GM21786 (cell line): ENCODE data around the gene KRTAP12-1.
"Not testable (repeated sequence)": the region's sequence is repeated elsewhere in the genome, so short reads cannot be mapped to it uniquely, and the experiment has no call there.

Source experiments
- ATAC-seq: cut with Tn5 transposase; IDR thresholded peaks from one replicate; pipeline ENCODE4 v1.9.1; 2021; ENCODE audit not compliant: unreplicated experiment

Gene KRTAP12-1

GRCh38 chr21:44699502-44700001 lies 17.6 kb upstream of the KRTAP12-1 start:
- no peak for ATAC-seq

GRCh38 chr21:44697811-44698734 lies 16.1 kb upstream of the KRTAP12-1 start:
- no peak for ATAC-seq

DNA sequence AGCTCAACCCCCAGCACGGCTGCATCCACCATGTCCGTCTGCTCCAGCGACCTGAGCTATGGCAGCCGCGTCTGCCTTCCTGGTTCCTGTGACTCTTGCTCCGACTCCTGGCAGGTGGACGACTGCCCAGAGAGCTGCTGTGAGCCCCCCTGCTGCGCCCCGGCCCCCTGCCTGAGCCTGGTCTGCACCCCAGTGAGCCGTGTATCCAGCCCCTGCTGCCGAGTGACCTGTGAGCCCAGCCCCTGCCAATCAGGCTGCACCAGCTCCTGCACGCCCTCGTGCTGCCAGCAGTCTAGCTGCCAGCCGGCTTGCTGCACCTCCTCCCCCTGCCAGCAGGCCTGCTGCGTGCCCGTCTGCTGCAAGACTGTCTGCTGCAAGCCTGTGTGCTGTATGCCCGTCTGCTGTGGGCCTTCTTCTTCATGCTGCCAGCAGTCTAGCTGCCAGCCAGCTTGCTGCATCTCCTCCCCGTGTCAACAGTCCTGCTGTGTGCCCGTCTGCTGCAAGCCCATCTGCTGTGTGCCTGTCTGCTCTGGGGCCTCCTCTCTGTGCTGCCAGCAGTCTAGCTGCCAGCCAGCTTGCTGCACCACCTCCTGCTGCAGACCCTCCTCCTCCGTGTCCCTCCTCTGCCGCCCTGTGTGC lies 15.3 kb upstream of the KRTAP12-1 start, which contains the start of gene KRTAP10-12:
Gene KRTAP10-12, plus strand, starts transcription at position 1 of the 639 bp plus-strand sequence. Its CDS starts 30 bp downstream, at position 31.
- not testable (repeated sequence) for ATAC-seq

DNA sequence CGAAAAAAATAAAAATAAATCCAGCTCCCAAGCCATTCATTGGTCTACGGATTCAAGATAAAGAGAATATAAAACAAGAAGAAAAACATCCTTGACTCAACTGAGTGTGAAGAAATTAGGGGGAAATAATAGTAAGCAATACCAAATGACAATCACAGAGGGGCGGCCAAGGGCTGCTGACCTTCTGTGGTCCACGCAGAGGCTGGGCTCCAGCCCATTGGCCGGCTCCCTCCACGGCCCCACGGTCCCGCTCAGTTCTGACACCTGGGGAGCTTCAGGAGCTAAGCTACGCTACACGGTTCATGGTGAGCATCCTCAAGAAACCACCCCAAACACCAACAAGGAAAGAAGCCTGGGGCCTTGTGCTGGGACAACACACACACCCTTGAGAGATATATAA lies 14.6 kb upstream of the KRTAP12-1 start:
- ATAC-seq, result no peak

DNA sequence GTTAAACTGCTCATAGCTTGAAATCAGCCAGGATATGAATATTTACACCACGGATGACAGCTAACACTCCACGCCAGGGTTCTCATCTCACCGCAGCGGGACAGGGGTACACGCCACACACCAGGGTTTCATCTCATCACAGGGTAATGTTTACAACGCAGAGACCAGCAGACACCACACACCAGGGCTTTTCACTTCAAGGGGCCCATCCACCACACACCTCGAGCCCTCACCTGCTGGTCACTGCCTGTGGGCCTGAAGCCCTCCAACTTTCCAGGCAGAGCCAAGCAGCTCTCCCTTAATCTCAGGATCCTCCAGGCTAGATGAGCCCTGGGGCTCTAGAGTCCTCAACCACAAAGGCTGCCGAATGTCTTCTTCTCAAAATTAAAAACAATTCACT lies 13.7 kb upstream of the KRTAP12-1 start:
- ATAC-seq, result no peak

- ATAC-seq, result no peak
Measured at GRCh38 chr21:44695184-44695583, 13.2 kb upstream of the KRTAP12-1 start.

GRCh38 chr21:44694776-44695175 lies 12.8 kb upstream of the KRTAP12-1 start:
- no peak for ATAC-seq

- ATAC-seq, result no peak
Measured at GRCh38 chr21:44692798-44693512, 11.0 kb upstream of the KRTAP12-1 start.

- ATAC-seq, result no peak
Measured at GRCh38 chr21:44691686-44692085, 9.7 kb upstream of the KRTAP12-1 start.

- not testable (repeated sequence) for ATAC-seq
Measured at GRCh38 chr21:44689740-44690139, 7.8 kb upstream of the KRTAP12-1 start.

DNA sequence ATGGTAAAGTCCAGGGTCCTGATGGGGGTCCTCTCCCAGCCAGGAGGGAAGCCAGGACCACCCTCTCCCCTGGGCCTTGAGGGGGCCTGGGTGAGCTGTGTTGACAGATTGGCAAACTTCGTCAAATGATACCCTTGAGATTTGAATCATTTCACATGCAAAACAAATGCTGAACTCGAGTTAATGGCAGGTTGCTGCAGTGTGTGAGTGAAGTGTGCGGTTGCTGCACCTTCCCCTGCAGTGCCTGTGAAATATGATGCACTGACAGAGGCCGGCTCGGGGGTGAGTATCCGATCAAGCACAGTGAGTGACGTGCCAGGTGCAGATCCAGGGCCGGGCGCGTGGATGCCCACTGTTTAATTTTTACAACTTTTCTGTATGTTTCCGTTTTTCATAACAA lies 5.7 kb upstream of the KRTAP12-1 start:
- no peak for ATAC-seq

GRCh38 chr21:44686843-44687561 lies 5.0 kb upstream of the KRTAP12-1 start:
- no peak for ATAC-seq

DNA sequence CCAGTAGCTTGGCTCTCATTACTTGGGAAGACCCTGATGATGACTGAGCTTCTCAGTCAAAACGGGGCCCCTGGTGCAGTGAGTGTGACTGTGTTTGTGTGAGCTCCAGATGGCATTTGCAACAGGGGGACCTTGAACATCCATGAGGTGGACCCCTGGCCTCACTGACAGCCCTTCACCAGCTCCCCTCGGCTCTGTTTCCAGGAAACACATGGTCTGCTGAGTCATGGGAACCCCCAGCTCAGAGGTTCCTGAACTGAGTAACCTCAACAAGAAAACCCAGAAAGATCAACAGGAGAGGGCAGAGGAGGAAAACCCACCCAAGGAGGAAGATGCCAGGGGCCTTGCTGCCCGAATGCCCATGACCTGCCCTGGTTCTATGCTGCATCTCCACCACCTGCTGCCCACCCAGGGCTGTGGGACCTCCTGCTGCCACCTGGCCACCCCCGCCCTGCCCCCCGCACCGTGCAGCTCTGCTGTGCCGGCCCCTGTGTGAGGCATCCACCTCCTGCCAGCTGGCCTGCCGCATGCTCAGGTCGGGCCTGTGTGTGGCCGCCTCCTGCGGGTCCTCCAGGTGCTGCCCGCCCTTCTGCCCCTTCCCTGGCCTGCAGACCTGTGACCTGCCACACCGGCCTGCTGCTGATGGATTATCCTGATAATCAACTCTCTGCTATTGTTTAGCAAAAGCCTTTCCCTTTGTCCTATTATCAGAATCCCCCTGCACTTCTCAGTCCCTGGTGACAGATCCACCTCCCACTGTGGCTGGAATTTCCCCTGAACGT lies 4.2 kb upstream of the KRTAP12-1 start:
- no peak for ATAC-seq

DNA sequence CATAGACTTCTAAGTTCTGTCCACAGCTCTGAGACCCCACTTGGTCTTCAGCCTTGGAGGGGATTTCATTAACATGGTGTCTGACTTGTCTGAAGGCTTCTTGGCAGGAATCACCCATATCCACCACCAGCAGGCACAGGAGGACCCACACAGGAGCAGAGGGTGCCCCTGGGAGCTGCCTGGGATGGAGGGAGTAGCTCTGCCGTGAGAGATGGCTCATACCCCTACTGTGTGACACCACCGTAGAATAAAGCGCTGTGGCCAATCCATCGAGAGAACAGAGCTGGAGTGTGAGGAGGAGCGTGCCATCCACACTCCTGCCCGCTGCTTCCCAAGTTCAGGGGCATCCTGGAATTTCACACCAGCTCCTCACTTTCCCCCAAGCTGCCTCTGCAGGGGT lies 3.1 kb upstream of the KRTAP12-1 start:
- not testable (repeated sequence) for ATAC-seq

DNA sequence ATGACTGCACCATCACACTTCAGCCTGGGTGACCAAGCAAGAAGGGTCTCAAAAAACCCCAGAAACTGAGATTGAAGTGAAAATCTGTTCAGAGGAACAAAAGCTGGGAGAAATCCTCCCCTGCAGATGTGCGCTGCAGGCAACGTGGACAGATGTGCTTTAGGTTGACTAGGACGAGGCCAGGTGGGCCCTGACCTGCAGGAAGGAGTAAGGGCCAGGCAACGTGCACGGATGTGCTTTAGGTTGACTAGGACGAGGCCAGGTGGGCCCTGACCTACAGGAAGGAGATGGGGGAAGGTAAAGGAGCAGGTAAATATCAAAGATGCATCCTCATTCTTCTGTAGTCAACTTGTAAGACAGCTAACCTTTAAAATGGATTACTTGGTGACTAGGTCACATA lies 2.5 kb upstream of the KRTAP12-1 start:
- no peak for ATAC-seq

- ATAC-seq, result no peak
Measured at GRCh38 chr21:44684077-44684476, 2.1 kb upstream of the KRTAP12-1 start.

DNA sequence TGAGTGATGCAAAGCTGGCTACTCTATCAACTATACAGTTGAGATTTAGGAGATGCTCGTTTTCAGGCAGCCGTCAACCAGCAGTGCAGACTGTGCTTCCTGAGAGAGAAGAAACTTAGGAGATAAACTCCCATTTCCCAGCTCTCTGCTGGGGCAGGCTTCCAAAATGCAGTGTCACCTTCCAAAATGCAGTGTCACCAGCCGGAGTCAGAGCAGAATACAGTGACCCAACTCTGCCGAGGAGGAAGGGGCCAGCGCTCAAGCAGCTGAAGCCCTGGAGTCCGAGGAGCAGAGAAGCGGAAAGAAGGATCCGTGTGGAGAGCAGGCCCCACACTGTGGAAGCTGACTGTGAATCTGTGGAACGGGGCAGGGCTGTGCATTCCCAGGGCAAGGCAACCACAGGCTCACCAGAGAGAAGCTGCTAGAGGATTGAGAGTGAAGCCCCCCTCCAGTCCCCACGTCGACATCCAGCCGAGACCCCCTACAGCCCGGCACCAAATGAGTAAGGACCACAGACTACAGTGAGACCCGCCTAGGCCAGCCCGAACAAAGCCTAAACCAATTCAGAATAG lies 703 bp upstream of the KRTAP12-1 start:
- ATAC-seq, result no peak

DNA sequence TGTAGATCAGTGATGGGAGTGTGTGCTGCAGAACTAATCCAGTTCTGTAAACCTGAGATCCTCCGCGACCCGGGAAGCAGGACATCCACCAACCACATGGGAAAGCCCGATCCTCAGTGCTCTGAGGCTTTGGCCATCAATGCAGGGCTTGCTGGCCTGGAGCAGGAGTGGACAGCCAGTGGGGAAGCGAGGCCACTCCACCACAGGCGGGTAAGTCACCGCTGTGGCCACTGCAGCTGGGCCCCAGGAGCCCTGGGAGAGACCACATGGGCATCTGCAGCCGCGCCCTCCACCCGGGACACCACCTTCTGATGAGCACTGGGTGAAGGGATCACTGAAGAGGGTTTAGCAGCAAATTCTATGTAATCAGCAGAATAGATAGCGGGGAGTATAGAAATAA lies 811 bp downstream of the KRTAP12-1 start:
- ATAC-seq, result no peak

- ATAC-seq, result no peak
Measured at GRCh38 chr21:44677881-44678280, 4.1 kb downstream of the KRTAP12-1 start.

- ATAC-seq, result no peak
Measured at GRCh38 chr21:44671911-44672310, 10.1 kb downstream of the KRTAP12-1 start.
